SH-SY5Y (cell line): ENCODE data around the gene MMEL1.

Source experiments
- GATA2 ChIP-seq: IDR thresholded peaks from 2 replicates; pipeline ENCODE4 v1.6.1; 2011; ENCODE audit warnings: mild to moderate bottlenecking, low read depth, low read length
- GATA3 ChIP-seq: IDR thresholded peaks from 2 replicates; pipeline ENCODE4 v1.6.1; 2011; ENCODE audit warnings: low read depth, mild to moderate bottlenecking, low read length, moderate library complexity

The MMEL1 gene

GRCh38 chr1:2540816-2541492 is 91.9 kb downstream of the MMEL1 start:
- TF ChIP-seq GATA3: no peak
- TF ChIP-seq GATA2: no peak
